RPMI8226 (cell line): ENCODE measurements around the gene RERE.

Source experiments
- DNase-seq: peaks from one replicate; pipeline ENCODE4 v3.0.0-alpha.2; 2015

Gene RERE

DNA sequence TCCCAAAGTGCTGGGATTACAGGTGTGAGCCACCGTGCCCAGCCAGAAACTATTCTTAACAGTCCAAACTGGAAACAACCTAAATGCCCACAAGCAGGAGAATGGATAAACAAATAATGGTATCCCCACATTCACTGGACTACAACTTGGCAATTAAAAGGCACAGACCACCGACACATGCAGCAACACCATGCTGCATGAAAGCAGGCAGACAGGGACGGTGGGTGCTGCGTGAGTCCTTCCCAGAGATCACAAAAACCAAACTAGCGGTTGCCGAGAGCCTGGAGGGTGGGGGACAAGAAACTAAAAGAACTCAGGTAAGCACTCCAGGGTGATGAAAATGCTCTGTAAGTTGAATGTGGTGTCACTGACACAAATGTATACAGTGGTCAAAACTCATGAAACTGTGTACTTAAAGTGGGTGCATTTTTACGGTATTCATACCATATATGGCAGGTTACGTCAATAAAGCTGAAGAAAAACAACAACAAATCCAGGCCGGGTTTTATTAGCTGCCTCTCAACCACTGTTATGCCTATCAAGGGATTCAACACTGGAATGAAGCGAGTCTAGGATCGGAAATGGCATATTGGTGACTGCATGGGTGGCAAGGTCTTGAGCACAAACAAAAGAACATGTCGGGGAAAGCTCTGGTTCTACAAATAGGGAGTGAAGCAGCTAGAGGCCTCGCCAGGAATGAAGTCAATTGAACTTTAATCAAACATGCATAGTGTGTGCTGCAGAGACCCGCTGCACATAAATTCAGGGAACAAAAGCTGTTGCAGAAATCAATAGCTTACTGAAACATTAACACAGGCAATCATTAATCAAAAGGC is 447.2 kb downstream of the RERE start:
- DNase-seq = no peak

DNA sequence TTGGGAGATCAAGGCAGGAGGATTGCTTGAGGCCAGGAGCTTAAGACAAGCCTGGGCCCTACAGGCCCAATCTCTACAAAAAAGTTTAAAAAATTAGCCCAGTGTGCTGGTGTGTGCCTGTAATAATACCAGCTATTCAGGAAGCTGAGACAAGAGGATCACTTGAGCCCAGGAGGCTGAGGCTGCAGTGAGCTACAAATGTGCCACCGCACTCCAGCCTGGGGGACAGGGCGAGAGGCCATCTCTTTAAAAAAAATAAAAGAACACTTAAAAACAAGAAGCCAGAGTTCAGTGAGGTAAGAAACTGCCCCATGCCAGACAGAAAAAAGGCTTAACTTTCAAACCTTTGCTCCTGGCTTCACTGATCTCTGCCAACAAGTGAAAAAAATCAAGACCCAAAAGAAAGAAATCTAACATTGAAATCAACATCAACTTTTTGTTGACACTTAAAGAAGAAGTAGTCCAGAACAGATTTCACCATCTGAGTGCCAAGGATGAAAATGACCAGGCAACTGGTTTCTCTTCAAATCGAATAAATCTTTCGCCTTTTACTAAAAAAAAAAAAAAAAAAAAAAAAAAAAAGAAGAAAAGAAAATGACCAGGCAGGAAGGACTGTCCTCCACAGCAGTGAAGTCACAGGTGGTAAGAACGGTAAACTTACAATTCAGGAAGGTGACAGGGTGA is 448.3 kb downstream of the RERE start:
- DNase-seq = no peak

DNA sequence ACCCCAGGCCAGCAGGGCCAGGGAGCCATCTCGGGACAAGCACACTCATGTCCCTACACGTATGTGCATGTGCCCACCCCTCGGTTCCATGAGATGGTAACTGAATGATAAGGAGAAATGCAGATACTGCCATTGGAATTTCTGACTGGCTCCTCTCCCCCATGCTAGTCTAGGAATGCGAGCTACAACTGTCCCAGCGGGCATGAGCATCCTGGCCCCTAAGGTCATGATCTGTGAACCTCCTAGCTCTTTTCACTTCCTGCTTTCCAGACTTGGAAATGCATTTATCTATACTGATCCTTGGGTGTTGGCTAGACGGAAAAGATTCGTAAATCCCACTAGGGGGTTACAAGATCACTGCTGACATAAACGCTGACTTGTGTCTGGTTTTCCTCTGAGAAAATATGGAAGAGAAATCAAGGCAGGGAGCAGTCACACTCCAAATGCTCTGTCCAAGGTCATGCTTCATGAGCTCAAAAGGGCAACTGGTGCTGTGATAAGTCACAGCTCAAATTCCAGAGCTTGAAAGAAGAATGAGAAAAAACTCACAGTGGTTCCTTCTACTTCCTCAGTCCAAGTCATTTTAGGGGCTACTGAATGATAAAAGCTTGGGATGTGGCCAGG is 449.8 kb downstream of the RERE start:
- no peak for DNase-seq

DNA sequence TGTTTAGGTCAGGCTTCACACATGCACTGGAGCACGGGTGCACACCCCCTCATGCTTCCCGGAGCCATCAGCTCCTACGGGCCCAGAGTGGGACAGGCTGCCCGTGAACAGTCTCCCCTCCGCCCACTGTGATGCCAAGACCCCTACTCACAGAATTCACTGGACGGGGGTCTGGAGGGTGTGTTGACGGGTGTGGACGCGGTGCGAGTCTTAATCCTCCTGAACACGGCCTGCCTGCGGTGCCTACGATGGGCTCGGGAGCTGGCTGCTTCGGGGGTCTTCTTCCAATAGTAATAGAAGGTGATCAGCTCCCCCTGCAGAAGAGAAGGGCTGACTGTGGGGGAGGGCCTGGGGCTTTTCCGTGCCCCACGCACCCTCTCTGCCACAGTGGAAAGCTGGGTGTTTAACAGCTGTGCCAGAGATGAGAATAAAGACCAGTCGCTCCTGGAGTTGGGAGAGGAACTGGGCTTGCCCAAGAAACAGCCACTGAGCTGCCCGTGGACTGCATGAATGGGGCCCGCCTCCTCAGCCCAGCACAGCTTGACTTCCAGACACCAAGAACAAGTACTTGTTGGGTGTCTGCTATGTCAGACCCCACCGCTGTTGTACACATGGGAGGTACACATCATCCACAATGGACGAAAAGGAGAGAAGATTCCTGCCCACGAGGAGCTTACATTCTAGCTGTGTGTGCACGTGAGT is 451.6 kb downstream of the RERE start:
- DNase-seq = no peak

DNA sequence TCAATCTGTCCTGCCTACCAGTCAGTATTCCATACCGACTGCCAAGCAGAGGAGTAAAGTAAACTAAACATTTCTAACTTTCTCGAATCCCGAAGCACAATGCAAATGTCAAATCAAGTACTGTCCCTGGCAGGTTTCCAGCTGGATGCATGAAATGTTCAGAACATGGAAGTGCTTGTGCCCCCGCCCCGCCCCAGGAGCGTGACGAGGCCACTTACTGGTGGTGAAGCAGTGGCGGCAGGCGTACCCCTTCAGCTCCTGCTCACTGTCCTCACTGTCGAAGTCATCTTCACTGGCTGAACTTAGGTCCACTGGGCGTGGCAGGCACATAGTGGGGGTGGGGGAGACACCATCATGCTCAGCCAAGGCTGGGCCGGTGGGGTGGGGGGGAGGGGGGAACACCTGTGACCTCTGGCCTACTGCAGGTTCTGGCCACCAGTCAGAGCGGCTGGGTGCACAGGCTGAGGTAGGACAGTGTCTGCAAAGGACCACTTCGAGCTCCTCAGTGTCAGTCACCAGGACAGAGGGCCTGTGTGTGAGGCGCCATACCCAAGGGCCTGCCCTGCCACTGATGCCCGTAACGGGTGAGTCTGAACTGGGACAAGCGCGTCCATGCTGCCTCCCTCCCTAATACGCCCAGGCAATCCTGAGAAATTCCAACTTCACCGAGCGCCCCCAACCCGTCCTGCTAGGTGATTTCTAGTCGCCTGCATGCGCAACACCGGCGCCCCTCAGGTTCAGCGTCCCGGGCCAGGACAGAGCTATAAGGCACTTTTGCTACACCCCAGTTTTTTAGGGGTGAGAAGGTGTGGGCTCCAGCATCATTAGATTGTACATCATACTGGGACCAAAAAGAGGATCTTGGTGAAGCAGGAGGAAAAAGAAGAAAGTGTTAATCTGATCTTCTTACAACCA is 452.7 kb downstream of the RERE start:
- DNase-seq = no peak

DNA sequence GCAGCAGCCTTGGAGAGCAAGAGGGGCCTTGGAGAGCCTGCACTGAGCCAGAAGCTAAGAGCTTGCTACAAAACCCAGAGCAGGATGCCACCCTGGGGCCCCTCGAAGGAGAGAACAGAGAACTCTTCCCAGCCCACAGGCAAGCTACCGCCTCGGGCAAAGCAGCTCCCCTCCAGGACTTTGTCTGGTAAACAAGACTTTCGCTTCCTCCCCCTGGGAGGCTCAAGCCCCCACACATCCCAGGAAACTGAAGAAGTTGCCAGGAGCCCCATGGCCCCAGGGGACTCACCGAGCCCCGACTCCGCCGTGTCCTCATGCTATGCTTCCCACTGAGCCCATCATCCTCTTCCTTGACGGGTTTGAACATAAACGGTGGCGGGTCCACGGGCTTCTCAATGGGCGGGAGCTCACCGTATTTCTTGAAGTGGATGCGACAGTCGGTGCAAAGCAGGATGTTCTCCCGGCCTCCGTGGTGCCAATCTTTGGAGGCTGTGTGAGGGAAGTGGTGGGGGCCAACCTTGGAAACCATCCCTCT is 453.6 kb downstream of the RERE start:
- no peak for DNase-seq

DNA sequence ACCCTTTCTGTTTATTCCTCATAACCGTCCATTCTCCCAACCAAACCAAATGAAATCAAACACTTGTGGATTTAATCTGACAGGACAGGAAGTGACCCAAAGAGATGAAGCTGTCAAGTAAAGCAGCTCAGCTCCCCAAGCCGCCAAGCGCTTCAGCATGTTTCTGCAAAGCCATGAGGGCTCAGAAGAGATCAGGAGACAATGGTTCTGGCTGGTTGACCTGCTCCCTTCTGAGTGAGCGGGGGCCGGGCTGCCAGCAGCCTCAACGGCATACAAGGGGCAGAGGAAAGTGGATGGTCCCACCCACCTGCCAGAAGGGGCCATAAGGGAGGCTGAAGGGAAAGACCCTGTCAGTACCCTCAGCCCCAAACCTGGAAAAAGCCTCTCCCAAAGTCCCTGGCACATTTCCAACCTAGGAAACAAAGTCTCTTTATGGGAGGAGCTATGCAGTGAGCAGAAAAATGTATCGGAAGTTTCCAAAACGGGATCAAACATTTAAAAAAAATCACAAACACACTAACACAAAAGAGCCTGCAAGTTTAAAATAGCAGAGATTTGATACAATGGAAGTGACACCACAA is 454.2 kb downstream of the RERE start:
- DNase-seq = no peak

DNA sequence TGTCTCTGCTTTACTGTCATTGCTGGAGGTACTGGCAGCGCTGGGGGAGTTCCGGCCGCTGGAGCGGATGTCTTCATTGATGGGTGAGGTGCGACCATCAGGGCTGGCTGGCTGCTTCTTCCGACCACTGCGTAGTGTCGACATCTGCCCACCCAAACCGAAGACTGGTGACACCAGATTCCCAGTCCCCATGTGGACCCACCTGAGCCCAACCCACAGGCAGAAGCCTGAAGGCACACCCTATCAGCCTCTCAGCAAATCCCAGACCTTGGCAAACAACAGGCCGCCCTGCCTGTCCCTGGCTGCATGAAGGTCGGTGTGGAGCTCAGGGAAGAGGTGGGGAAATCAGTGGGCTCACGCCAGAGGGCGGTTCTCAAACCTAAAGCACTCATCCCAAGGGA is 454.7 kb downstream of the RERE start:
- DNase-seq = no peak

DNA sequence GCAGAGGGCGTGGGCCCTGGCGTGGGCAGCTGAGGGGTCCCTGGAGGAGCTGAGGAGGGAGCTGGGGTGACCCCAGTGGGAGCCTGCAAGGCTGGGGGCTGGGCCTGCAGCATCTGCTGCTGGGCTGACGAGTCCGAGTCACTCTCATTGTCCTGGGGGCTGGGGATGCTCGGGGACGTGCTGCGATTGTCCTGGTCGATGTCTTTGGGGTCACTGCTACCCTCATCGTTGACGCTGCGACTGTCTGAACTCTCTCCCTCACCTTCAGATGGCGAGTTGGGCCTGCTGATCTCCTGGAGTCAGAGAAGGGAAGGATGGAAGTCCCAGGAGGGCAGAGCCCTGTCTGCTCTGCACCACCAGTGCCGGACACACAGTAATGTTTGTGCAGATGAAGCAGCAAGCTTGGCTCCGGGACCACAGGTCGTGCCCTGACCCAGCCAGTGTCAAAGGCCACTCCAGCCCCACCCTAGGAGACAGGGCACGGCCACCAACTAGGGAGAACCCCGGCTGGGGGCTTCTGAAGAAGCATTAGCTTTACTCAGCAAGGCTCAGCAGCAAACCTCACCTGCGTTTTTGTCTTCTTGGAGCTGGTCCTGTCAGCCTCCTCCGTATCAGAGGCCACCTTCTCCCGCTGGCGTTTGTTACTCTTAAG is 456.1 kb downstream of the RERE start:
- DNase-seq = no peak

DNA sequence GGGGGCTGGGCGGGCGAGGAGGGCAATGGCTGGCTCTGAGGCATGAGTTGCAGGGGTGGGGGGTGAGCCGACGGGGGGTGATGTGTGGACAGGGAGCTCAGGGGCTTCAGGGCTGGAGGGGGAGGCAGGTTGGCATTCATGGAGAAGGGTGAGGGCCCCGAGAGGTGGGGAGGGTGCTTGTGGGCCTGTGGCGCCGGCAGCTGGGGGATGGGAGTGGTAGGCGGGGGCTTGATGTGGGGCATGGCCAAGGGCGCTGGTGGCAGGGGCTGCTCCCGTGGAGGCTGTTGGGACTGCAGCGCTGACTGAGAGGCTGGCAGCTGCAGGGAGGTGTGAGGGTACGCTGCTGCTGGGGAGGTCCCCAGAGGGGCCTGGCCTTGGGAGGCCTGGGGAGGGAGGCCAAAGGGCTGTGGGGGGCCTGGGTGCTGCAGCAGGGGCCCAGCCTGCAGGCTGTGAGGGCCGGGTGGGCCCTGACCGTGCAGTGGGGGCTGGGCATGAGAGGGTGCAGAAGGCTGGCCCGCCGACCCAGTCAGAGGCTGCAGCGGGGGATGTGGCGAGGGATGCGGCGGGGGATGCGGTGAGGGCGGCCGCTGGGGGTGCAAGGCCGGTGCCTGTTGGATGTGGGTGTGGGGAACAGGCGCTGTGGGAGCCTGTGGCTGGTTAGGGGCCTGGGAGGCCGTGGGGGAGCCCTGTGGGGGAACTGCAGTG is 456.8 kb downstream of the RERE start:
- DNase-seq = no peak

DNA sequence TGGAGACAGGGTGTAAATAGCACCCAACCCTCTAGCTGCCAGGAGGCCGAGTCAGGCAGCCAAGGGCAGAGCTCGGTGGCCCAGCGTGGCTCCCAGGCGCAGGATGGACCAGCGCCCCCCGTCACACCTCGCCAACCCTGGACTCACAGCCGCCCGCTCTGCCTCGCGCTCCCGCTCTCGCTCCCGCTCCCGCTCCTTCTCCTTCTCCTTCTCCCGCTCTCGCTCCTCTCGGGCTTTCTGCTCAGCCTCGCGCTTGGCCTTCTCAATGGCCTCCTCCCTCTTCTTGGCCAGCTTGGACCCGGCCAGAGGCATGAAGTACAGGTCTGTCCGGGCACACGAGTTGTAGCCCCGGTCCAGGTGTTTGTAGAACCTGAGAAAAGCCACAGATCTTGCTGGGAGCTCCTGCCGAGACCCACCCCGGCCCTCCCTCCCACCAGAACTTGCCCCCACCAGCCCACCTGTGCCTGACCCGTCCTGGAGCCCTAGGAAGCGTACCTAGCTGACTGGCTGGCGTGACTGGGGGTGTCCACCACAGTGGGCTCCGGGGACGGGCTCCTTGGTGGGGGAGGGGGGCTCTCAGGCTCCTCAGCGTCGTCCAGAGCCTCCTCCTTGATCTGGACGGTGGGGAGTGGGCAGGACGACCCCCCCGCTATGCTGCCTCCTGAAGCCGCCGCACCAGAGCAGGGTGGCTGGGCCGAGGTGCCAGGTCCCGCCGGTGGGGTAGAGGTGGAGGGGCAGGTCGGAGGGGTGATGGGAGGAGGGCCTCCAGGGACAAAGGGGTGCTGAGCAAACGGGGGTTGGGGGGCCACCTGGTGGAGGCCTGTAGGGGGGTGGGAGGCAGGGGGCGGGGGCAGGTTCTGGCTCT is 457.6 kb downstream of the RERE start:
- DNase-seq = no peak

DNA sequence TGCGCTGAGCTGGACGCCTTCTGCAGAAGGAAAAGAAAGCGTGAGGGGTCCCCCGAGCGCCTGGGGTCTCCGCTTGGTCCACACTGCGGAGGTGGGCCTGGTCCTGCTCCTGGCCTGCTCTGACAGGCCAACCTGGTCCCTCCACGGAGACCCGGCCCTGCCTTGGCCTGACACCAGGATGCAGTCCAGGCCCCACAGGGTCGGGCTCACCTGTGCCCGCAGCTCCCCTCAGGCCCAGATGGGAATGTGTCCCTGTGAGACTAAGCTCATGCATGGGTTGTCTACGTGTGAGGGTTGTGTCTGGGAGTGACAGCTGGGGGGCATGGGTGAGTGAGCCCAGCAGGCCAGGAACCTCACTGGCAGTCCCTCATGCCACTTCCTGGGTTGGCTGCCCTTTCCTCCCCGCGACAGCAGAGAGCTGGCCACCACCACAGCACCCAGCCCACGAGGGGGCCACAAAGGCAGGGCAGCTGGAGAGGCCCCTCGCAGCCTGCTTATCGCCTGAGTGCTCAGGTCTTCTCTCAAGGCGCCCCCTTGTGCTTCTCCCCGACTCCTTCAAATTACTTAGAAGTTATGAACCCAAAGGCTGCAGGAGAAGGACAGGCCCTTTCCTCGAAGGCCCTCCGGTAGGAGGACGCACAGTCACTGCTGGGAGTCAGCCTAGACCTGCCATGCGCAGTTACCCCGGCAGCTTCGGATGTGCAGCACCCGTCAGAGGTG is 458.4 kb downstream of the RERE start:
- no peak for DNase-seq

DNA sequence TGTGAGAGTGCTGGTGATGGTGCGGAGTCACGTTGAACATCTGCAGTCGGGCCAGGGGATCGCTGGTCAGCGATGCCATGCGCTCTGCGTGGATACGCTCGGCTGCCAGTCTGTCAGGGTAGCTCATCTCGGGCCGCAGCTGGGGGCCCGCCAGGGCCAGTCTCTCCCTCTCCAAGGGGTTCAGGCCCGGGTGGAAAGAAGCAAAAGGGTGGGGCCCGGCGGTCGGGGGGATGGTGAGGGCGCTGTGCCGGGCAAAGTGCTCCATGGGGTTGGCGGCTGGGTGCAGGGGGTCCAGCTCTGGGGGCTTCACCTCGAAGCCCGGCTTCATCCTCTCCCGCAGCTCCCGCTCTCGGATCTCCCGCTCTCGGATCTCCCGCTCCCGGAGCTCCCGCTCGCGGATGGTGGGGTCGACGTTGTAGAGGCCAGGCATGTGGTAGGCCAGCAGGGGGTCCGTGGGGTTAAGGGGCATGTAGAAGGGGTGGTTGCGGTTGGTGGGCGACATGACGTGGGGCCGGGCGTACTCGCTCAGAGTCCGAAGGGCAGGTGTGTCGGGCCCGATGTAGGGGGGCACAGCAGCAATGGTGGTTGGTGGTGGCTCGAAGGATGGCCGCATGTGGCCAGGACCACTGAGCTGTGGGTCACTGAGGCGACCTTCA is 459.1 kb downstream of the RERE start:
- DNase-seq = no peak

DNA sequence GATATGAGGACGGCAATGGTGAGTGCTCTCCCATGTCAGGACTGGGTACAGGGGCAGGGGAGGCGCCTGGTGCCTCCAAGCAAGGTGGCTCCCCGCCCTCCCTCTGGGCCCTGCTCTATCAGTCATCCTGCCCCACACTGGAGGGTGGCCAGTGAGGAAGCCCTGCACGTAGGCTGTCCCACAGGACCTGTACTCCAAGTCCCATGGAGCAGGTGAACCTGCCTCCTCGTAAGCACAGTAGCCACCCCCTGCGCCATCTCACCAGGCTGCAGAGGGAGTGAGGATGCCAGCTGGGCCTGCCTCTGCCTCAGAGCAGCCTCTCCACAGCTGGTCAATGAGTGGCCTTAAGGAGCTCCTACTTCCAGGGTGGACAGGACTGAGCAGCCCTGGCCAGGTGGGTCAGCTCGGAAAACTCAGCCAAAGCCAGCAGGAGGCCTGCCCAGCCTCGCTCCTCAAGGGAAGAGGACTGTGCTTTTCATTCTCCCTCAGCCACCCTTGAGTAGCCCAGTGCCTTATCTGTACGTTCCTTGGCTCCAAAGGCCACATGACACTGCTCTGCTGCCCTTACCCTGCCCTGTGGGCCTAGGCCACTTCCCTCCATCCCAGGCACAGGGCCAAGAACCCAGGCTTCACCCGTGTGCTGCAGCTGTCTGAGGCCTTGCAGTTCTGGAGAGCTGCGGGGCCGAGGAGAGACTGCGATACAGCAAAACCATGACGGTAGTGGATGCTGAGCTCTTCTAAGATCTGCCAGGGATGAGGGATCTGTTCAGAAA is 459.9 kb downstream of the RERE start:
- DNase-seq = no peak

DNA sequence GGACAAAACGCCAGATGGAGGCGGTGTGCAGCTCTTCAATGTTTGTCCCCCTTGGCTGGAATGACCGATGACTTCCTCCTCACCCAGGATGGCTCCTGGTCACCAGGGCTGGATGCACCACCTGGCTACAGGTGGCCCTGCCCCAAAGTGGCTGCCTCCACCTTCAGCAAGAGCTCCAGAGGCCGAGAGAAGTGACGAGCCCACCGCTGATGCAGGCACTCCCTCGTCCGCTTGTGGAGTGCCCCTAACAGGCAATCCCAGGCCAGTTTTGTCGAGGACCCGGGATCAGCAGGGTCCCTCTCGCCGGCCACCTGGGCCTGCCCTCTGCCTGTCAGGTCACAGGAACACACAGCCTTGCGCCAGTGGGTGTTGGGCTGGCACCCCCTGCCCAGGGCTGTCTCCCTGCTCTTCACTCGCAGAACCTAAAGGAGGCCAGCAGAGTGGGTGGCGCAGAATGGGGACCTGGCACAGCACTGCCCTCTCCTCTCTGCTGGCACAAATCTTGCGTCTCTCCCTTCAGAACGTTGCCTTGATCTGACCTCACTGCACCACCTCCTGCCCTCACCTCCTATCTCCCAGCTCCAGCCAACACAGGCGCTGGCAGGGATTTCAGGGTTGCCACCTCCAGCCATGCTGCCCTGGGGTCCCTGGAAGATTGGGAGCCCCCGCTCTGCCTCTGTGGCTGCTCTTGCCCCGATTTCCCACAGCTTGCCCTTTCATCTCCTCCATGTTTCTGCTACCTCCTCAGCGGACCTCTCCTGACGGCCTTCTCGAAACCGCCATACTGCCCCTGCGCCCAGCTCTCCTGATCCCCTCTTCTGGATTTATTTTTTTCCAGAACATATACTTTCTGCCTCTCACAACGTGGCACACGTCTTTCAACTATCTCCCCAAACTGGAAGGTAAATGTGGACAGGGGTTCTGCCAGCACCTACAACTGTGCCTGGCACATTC is 460.9 kb downstream of the RERE start:
- DNase-seq = no peak
